ENCODE results near the gene DNAJB8.

The DNAJB8 gene

DNA sequence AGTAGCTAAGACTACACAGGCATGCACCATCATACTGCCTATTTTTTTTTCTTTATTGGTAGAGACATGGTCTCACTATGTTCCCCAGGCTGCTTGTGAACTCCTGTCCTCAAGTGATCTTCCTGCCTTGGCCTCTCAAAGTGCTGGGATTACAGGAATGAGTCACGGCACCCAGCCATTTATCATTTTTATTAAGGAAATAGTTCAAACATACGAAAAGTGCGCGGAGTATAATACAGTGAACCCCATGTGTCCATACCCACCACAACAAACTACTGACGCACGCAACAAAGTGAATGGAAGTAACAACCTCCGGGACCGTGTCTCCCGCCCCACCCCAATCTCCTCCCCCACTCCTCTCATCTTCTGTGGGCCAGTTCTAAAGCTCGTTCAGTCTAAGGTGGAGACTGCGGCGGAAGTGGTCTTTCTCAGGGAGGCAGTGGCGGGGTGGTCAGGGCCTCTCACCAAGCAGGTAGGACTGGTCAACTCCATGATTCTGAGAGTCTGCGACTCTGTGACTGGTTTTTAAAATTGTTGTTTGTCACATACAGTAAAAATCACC lies 42.1 kb downstream of the DNAJB8 start:
- no peak for DNase-seq

DNA sequence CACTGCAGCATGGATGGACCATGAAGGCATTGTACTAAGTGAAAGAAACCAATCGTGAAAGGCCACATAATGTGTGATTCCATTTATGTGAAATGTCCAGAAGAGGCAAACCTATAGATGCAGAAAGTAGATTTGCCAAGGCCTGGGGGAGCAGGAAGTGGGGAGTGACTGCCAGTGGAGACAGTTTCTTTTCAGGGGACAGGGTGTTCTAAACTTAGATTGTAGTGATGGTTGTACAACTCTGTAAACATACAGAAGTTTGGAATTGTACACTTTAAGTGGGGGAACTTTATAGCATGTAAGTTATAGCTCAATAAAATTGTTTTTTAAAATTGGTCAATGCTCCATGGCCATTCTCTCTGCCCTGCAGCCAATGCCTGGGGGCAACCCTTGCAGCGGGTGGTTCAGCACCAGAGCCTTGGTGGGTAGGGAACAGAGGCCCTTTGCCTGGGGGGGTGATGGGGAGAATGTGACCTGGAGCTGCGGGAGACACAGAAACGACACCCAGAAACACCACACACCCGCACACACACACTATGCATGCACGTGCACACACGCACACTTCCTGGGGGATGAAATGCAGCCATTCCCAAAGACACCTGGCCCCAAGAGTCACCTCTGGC lies 43.1 kb downstream of the DNAJB8 start:
- DNase-seq, result no peak

DNA sequence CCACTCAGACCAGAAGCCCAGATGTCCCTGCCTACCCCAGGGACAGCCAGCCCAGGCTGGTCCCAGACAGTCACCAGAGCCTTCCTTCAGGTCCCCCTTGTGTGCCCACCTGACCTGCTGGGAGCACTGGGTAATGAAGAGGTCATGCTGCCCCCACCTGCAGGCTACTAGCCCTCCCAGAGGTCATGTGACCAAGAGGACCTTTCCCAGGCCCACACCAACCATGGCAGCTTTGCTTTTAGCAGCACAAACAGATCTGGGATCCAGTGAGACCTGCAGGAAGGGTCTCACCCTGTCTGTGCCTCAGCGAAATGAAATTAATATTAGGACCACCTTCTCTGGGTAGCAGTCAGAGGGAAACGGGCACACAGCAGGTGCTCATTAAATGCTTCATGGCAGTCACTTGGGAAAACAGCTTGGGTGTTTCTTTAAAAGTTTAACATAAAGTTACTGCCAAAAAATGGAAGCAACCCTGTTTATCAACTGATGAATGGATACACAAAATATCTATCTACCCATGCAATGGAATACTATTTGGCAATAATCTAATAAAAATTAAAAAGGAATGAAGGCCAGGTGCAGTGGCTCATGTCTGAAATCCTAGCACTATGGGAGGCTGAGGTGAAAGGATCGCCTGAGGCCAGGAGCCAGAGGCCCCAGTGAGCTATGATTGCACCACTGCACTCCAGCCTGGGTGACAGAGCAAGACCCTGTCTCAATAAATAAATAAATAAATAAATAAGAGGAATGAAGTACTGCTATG lies 43.7 kb downstream of the DNAJB8 start:
- no peak for DNase-seq

DNA sequence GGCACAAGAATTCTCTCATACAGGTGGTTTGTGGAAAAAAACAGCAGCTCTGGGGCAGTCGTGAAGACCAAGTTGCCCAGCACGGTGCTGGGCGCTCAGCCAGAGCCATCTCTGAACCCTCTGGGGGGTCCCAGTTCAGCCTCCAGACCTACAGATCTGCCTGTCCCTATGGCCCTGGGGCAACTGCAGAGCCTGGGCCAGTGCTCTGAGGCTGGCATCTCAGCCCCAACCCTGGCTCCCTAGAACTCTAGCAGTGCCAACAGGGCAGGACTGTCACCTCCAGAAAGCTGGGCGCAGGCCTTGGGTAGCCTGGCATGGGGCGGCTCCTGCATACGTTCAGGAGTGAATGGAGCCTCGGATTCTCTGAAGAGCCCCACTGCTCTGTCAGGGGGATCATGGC lies 44.7 kb downstream of the DNAJB8 start:
- no peak for DNase-seq

DNA sequence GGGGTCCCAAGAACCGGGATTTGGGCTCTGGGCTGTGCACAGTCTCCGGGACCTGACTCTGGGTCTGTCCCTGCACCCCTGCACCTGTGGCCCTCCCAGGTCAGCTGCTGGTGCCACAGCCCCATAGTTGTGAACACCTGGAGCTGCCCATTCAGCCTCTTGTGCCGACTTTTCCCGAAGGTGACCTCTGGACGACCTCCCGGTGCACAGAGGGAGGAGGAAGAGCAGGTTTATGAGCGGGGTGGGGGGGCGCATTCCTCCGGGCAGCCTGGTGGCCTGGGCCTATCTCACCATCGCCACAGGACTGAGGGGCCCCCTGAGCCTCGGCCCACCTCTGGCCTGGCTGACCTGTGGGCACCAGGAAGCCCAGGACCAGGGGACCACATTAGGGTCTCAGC lies 45.3 kb downstream of the DNAJB8 start:
- no peak for DNase-seq

DNA sequence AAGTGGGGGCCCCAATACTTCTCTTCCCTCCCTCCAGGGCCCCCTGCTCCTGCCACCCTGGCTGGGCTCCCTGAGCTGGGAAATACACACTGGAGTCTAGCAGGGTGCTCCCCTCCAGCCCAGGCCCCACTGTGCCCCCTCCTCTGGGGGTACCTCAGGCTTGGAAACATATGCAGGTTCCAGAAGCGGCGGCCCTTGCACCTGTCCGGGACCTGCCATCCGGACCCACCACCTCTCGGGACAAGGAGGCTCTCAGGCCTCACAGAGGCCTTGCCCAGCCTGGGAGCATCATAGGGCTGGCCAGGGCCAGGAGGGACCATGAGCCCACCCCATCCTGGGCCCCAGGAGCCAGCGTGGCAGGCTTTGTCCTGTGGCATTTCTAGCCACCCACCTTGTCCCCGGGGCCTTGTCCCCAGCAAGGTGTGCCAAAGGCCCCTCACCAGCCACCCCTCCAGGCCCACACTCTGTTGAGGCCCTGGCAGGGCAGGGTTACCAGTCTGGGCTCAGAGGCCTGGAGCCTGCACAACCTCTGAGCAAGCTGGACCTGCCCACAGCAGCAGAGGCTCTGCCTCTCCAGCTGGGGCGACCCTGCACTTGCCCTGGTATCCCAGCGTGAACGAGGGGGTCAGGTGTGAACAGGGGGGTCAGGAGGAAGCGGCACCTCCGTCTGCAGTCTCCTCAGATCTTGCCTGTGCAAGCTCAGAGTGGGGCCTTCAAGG lies 45.8 kb downstream of the DNAJB8 start:
- no peak for DNase-seq

DNA sequence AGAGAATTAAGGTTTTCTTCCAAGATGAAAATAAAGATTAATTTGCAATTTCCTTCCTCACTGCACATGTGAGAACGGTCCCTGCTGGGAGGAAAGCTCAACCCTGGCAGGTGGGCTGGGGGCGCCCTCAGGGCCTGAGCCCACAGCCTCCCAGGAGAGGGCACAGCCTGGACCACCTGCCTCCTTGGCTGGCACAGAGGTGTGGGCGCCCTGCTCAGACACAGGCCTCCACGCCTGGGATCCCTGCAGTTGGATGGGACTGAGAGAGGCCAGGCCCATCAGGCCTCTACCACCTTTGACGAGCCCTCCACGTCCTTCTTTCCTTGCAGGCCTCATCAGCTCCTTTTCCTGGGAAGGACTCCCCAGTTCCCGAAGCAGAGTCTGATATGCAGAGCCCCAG lies 46.4 kb downstream of the DNAJB8 start:
- no peak for DNase-seq

DNA sequence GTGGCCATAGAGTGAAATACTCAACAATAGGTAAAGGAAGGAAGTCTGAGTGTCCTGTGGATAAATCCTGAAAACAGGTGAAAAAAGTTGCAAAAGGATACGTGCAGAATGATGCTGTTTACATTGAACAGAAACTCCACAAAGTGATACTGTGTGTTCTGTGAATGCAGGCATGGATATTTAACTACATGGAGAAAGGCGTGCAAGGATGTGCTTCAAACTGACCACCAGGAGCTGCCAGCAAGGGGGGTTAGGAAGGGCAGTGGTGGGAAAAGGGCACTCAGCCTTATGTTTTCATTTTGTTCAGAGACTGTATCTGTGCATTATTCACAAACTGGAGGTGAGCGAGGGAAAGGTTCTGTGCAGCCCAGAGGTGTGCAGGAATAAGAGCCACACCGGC lies 47.4 kb downstream of the DNAJB8 start:
- DNase-seq, result no peak

DNA sequence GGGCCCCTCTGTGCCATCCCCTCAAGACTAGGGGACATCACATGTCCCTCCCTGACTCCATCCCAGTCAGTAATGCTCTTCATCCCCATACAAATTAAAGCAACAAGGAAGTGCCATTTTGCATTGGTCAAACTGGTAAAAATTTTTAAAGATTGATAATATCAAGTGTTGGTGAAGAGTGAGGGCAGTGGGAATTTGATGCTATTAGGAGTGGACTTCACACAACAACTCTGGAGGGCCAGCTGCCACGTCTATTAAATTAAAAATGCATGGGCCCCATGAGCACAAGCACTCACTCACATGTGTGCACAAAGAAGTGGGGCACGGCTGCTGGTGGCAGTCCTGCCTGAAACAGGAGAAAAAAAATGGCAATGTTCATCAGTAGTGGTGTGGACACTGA lies 47.8 kb downstream of the DNAJB8 start:
- DNase-seq, result no peak

DNA sequence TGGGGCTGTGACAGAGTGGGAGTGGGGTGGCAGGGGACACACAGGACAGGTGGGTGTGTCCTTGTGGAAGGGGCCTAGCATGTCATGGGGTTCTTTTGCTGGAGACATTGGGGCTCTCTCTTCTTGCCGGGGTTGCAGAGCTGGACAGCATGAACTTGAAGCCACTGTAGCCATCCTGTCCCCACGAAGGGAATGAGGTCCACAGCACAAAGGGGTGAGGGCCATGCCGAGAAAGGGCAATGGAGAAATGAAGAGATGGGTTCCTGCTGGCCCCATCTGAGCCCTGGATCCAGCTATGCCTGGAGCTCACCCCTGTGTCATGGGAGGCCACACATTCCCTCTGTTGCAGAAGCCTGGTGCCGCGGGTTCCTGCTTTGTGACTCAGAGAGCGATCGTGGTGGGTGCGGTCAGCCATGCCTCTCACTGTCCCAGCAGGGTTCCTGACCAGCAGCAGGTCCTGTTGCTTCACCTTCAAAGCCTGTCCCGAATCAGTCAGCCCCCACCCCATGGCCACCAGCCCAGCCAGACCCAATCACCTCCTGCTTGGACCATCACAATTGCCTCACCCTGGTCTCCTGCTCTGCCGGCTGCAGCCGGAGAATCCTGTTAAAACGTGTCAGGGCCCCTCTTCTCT lies 50.0 kb downstream of the DNAJB8 start:
- no peak for DNase-seq

DNA sequence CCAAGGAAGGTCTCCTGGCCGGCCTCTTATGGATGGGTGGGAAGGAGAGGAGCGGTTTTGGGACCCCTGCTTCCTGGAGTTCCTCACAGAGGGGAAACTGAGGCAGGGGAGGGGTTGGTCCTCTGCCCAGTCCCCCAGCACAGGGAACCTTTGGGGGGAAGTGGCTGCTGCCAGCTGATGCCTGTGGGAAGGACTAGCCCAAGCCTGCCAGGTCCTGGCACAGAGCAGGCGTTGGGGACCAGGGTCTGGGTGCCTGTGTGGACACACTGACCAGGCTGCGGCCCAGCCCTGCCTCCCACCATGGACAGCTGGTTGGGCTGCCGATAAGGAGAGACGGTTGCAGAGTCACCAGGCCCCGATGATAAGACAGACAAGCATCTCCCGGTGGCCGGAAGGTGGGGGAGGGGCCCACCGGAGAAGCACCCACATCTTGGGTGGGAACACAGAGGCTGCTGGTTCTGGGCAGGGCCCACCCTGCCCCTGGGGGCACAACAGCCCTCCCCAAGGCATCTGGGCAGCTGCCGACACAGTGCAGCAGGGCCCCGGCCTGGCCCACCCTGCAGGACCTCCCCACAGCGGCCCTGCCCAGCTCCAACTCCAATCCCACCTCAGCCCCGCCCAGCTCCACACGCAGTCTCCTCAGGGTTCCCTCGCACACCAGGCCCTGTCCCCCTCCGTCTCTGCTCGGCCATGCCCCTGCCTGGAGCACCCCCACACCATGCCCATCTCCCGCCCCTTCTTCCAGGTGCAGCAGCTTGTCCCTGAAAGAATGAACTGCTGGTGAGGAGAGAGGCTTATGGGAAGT lies 50.7 kb downstream of the DNAJB8 start:
- DNase-seq, result no peak

DNA sequence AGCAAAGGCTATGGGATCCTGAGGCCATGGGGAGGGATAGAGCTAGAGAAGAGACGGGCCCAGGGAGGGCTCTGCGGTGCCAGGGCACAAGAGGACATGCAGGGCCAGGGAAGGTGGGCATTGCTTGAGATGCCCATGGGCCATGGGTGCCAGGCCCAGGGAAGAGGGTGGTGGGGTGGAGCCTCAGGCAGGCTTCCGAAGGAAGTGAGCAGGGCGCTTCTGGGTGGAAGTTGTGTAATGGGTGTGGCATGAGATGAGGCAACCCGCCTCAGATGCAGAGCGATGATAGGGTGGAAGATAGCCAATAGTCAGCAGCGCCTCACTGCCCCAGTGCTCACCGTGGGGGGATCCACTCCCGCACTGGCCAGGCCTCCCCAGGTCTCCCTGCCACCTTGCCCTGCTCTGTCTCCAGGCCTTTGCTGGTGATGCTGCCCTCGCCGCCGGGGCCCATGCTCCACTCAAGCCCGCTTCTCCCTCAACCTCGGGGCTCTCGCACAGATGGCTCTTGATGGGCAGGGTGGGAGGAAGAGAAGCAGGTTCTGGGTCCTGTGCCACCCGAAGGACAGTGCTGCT lies 51.4 kb downstream of the DNAJB8 start:
- no peak for DNase-seq

DNA sequence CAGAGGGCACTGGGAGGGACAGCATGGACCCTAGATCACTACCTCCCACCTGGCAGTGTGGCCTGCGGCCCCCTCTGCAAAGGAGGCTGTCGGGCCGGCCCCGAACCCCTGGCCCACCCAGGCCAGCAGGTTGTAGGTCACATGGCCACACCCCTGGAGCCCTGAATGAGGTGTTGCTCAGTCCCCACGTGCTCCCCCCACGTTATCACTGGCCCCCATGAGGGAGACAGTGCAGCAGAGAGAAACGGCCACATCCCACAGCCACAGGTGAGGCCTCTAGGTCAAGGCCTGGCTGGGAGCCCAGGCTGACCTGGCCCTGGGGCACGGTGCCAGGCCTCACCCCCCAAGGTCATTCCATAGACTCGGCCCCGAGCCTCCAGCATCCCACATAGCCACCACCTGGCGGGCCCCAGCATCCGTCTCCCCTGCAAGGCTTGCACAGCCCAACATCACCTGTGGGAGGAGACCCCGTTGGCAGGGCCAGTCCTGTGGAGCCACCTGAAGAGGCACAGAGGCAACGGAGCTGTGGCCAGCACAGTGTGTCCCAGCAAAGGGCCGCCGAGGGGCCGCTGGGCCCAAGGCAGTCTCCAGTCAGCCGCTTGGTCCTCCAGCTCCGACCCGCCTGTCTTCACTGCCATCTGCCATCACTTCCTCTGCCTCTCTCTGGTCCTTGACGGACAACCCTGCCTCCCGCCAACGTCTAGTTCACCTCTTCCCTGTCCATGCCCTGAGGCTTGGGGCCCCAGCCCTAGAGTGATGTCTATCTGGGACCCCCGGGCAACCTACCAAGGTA lies 53.1 kb downstream of the DNAJB8 start:
- DNase-seq, result no peak

DNA sequence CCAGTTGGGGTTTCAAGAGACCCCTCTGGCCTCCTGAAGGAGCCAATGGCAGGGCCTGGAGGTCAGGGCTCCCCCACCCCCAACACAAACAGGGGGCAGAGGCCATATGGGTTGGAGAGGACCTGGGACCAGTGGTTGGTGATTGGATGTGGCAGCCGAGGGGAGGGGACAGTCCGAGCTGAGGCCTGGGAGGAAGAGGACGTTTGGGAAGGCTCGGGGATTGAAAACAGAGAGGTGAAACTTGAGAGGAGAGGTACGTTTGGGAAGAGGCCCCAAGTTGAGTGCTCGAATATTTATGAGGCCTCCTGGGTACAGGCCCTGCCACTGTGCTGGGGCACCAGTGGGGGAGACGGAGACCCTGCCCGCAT lies 53.7 kb downstream of the DNAJB8 start:
- no peak for DNase-seq
